Mucosa of stomach (tissue), 1 donor: ENCODE data around the gene FALEC.
A peak's percentile ranks its signal among the peaks of the same experiment; 100 is the strongest.

Experiments used
- H3K27me3 ChIP-seq: one replicate; pipeline ENCODE4 v1.7.0; 2013; ENCODE audit warnings: mild to moderate bottlenecking, low read length; ENCODE audit not compliant: control insufficient read depth, insufficient read depth
- H3K36me3 ChIP-seq: one replicate; pipeline ENCODE4 v1.7.0; 2013; ENCODE audit warnings: low read length; ENCODE audit not compliant: control insufficient read depth, insufficient read depth
- H3K4me1 ChIP-seq: one replicate; pipeline ENCODE4 v1.7.0; 2013; ENCODE audit warnings: mild to moderate bottlenecking, low read length; ENCODE audit not compliant: control insufficient read depth, insufficient read depth
- H3K4me3 ChIP-seq: one replicate; pipeline ENCODE4 v1.7.0; 2013; ENCODE audit warnings: low read length
- H3K9ac ChIP-seq: one replicate; pipeline ENCODE4 v1.7.0; 2013; ENCODE audit warnings: mild to moderate bottlenecking, low read length, moderate library complexity
- H3K9me3 ChIP-seq: one replicate; pipeline ENCODE4 v1.7.0; 2013; ENCODE audit warnings: mild to moderate bottlenecking, low read length, moderate library complexity; ENCODE audit not compliant: control insufficient read depth
- donor health status: Pancreatic carcinoma.

Gene FALEC

DNA sequence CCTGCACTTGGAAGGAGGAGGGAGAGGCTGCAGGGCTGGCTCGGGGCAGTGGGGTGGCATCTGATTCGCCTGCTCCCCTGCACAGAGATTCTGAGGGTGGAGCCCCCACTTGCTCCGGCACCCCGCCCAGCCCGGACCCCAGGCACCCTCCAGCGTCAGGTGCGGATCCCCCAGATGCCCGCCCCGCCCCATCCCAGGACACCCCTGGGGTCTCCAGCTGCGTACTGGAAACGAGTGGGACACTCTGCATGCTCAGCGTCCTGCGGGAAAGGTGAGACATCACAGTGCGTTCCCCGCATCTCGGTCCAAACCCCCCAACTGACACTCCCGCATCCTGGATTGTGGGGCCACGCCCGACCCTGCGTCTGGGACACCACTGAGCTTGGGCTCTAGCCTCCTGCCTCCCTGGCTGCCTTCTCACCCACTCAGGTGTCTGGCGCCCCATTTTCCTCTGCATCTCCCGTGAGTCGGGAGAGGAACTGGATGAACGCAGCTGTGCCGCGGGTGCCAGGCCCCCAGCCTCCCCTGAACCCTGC is 41.6 kb downstream of the FALEC start:
- no peak overlapping the region for H3K4me3 ChIP-seq
- peaks cover 40% of the 10 kb centered on the region for H3K4me1 ChIP-seq
- H3K36me3 ChIP-seq: peaks cover 7% of the 10 kb centered on the region
- no peaks in the 10 kb centered on the region for H3K9me3 ChIP-seq
- peaks cover under 1% of the 10 kb centered on the region for H3K27me3 ChIP-seq
- H3K9ac ChIP-seq: no peak overlapping the region

DNA sequence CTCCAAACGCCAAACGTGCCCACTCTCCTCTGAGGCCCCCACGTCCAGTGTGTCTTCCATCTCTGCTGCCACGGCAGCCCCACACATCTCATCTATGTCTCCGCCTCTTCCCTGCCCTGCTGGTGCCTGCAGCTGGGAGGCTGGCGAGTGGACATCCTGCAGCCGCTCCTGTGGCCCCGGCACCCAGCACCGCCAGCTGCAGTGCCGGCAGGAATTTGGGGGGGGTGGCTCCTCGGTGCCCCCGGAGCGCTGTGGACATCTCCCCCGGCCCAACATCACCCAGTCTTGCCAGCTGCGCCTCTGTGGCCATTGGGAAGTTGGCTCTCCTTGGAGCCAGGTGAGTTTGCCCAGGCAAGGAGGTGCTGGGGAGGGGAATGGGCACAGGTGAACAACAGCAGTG is 42.3 kb downstream of the FALEC start:
- Histone ChIP-seq H3K27me3 (no peaks in the 10 kb centered on the region), H3K9me3 (no peaks in the 10 kb centered on the region), H3K4me1 (peaks cover 41% of the 10 kb centered on the region), H3K36me3 (peaks cover 7% of the 10 kb centered on the region), H3K4me3 (no peak overlapping the region), H3K9ac (no peak overlapping the region)

GRCh38 chr1:150558303-150558704 is 42.8 kb downstream of the FALEC start:
- Histone ChIP-seq H3K4me3 (no peak overlapping the region), H3K9me3 (no peaks in the 10 kb centered on the region), H3K9ac (no peak overlapping the region), H3K27me3 (no peaks in the 10 kb centered on the region), H3K4me1 (peaks cover 42% of the 10 kb centered on the region), H3K36me3 (peaks cover 7% of the 10 kb centered on the region)

GRCh38 chr1:150558761-150559655 is 43.5 kb downstream of the FALEC start:
- no peaks in the 10 kb centered on the region for H3K9me3 ChIP-seq

GRCh38 chr1:150559656-150560010 is 44.1 kb downstream of the FALEC start:
- Histone ChIP-seq H3K9me3 (no peaks in the 10 kb centered on the region), H3K36me3 (peaks cover 7% of the 10 kb centered on the region), H3K4me3 (no peak overlapping the region), H3K4me1 (peaks cover 55% of the 10 kb centered on the region), H3K27me3 (no peaks in the 10 kb centered on the region), H3K9ac (peak overlapping the region; percentile 100)

More at GRCh38 chr1:150558761-150559655, 43.5 kb downstream of the FALEC start:
- no peak overlapping the region for H3K4me3 ChIP-seq
- H3K27me3 ChIP-seq: no peaks in the 10 kb centered on the region
- H3K36me3 ChIP-seq: peaks cover 7% of the 10 kb centered on the region
- H3K4me1 ChIP-seq: peaks cover 49% of the 10 kb centered on the region
- H3K9ac ChIP-seq: peak overlapping the region; percentile 100

DNA sequence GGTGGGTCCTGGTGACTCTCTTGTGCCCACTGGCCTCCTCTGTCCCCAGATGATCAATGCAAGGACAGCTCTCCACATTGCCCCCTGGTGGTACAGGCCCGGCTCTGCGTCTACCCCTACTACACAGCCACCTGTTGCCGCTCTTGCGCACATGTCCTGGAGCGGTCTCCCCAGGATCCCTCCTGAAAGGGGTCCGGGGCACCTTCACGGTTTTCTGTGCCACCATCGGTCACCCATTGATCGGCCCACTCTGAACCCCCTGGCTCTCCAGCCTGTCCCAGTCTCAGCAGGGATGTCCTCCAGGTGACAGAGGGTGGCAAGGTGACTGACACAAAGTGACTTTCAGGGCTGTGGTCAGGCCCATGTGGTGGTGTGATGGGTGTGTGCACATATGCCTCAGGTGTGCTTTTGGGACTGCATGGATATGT is 44.5 kb downstream of the FALEC start:
- no peaks in the 10 kb centered on the region for H3K9me3 ChIP-seq
- peaks cover 7% of the 10 kb centered on the region for H3K36me3 ChIP-seq
- H3K27me3 ChIP-seq: no peaks in the 10 kb centered on the region
- no peak overlapping the region for H3K4me3 ChIP-seq
- H3K4me1 ChIP-seq: peaks cover 59% of the 10 kb centered on the region
- peak overlapping the region; percentile 100 for H3K9ac ChIP-seq

DNA sequence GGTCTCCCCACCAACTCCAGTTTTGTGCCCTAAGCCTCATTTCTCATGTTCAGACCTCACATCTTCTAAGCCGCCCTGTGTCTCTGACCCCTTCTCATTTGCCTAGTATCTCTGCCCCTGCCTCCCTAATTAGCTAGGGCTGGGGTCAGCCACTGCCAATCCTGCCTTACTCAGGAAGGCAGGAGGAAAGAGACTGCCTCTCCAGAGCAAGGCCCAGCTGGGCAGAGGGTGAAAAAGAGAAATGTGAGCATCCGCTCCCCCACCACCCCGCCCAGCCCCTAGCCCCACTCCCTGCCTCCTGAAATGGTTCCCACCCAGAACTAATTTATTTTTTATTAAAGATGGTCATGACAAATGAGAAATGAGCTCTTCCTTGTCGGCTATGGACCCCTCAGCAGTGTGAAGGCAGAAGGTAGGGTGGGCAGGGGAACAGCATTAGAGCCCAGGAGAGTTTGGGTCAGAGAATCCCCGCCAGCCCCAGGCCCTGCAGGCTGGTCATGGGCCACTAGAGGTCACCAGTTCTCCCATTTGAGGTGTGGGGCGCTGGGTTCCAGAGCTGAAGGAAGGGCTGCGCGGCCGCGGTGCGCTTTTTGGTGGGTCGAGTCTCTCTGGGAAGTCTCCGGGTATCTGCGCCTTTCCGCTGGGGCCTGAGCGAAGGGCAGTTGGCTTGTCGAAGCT is 45.2 kb downstream of the FALEC start:
- Histone ChIP-seq H3K4me3 (peak overlapping the region; percentile 90), H3K4me1 (peaks cover 65% of the 10 kb centered on the region), H3K9ac (peak overlapping the region; percentile 100)

GRCh38 chr1:150561254-150561973 is 45.9 kb downstream of the FALEC start:
- H3K27me3 ChIP-seq: no peaks in the 10 kb centered on the region
- peak overlapping the region; percentile 90 for H3K4me3 ChIP-seq
- H3K36me3 ChIP-seq: no peaks in the 10 kb centered on the region
- peak overlapping the region; percentile 100 for H3K9ac ChIP-seq
- no peaks in the 10 kb centered on the region for H3K9me3 ChIP-seq
- H3K4me1 ChIP-seq: peaks cover 72% of the 10 kb centered on the region

More for the DNA sequence above, 45.2 kb downstream of the FALEC start:
- Histone ChIP-seq H3K9me3 (no peaks in the 10 kb centered on the region), H3K27me3 (no peaks in the 10 kb centered on the region), H3K36me3 (peaks cover 2% of the 10 kb centered on the region)

GRCh38 chr1:150561974-150562445 is 46.5 kb downstream of the FALEC start:
- H3K9ac ChIP-seq: peak overlapping the region; percentile 100
- H3K9me3 ChIP-seq: no peaks in the 10 kb centered on the region
- H3K4me3 ChIP-seq: peak overlapping the region; percentile 90
- no peaks in the 10 kb centered on the region for H3K27me3 ChIP-seq
- no peaks in the 10 kb centered on the region for H3K36me3 ChIP-seq
- peaks cover 78% of the 10 kb centered on the region for H3K4me1 ChIP-seq

- Histone ChIP-seq H3K9ac (peak overlapping the region; percentile 100), H3K4me3 (peak overlapping the region; percentile 90), H3K4me1 (peaks cover 85% of the 10 kb centered on the region), H3K36me3 (no peaks in the 10 kb centered on the region), H3K9me3 (no peaks in the 10 kb centered on the region), H3K27me3 (no peaks in the 10 kb centered on the region)
These were observed 47.1 kb downstream of the FALEC start for GRCh38 chr1:150562446-150563339.
